ENCODE data around the gene TMEM59L. TPM values are rescaled to one million over a fixed set of nuclear protein-coding genes. Genes with fewer than 3 reads are reported as not detected.

Gene TMEM59L
- under 0.01 and 0.10 TPM in 2 replicates for total RNA-seq

GRCh38 chr19:18612772-18613588 is at the start of gene TMEM59L:
TMEM59L (plus strand) TSS chr19:18612870; CDS start chr19:18612959, 89 bp downstream.

DNA sequence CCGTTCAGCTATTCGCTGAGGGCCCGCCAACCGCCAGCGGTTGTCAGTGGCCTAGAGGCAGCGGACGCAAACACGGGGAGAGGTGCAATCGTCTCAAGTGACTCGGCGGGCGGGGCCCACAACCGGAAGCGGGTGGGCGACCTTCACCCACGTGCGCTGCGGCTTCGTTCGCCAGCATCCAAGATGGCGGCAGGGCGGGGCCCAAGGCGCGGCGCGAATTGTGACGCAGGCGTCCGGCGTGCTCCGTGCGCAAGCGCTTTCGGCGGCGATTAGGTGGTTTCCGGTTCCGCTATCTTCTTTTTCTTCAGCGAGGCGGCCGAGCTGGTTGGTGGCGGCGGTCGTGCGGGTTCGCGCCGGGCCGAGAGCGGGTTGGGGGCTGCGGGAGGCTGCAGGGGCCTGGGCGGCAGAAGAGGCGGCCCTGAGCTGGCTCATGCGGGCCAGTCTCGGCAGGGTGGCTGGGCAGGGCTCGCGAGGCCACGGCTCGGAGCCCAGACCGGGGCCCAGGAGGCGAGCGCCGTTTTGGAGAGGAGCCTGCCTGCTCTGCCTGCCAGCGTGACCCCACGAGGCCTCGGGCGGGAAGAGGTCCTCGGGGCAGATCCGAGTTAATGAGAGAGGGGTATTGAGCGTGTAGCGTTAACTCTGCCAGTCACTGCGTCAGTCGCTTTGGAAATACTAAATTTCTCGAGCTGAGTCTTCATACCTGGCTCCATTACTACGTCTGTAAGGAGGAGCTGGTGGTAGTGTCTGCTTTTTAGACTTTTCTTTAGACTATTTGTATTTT is 40.9 kb upstream of the TMEM59L start, which contains the start of gene UBA52:
Gene UBA52, plus strand, starts transcription at position 294 of the 781 bp plus-strand sequence. CDS start 1,444 bp downstream, outside the sequence.

GRCh38 chr19:18588611-18589379 is 23.9 kb upstream of the TMEM59L start, which contains the start of gene REX1BD:
REX1BD (plus strand) TSS chr19:18588798; CDS start chr19:18588802, 4 bp downstream.

DNA sequence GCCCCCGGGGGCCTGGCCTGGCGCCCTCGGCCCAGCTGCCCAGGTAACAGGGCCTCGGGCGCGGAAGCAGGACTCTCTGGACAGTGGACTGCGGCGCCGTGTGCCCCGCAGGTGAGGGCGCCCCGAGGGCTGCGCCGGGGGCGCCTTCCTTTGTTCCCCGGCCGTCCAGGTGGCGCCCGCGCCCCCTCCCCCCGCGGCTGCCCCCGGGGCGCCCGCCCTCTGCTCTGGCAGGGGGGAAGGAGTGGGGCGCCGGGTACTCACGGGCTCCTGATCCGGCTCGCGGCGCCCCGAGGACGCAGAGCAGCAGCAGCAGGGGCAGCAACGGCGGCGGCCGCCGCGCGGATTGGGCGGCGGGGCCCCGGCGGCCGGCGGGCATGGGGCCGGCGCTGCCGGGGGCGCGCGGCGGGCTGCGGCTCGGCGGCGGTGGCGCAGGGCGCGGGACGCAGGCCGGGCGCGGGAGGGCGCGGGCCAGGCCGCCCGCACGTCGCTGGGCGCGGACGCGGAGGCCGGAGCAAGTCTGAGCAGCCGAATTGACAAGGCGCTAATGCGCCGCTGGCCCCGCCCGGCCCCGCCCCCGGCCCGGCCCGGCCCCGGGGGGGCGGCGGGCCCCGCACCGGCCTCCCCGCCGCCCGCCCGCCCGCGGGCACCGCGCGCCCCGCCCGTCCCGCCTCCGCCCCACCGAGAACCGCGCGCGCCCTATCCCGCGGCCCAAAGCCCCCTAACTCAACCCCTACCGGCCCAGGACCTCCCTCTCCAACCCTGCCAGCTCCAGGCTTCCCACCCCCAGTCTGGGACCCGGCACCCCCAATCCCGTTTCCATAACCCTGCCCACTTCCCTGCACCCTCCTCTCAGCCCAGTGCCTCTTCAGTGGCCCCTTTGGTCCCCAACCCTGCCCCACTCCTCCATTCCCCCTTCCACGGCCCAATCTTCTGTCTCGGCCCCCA is 6.1 kb upstream of the TMEM59L start, which contains the start of gene CRLF1:
Gene CRLF1, minus strand, starts transcription at position 519 of the 945 bp plus-strand sequence. Its CDS starts 143 bp downstream, at position 376.

GRCh38 chr19:18636969-18637629 is 24.4 kb downstream of the TMEM59L start, which contains the start of gene KLHL26:
KLHL26 (plus strand) TSS chr19:18637028; CDS start chr19:18637055, 27 bp downstream.

Small RNA genes lying within 50 kb of the gene (small RNA-seq; reads per million reads assigned to genes)
- gene RN7SL155P, result not detected

Other genes starting within 250 kb of the TMEM59L start
- gene GDF15, start 226.7 kb upstream of the TMEM59L start, total RNA-seq, result 87.0 and 159 TPM in 2 replicates
- not detected in 2 replicates for gene LRRC25, start 215.2 kb upstream of the TMEM59L start, total RNA-seq
- gene SSBP4, start 193.5 kb upstream of the TMEM59L start, total RNA-seq, result 93.7 and 138 TPM in 2 replicates
- gene ISYNA1, start 174.7 kb upstream of the TMEM59L start, total RNA-seq, result 26.7 and 47.4 TPM in 2 replicates
- gene ELL, start 90.8 kb upstream of the TMEM59L start, total RNA-seq, result 18.0 and 19.9 TPM in 2 replicates
- 150 and 249 TPM in 2 replicates for gene FKBP8, start 69.3 kb upstream of the TMEM59L start, total RNA-seq
- 123 and 137 TPM in 2 replicates for gene KXD1, start 55.0 kb upstream of the TMEM59L start, total RNA-seq
- gene UBA52, start 41.0 kb upstream of the TMEM59L start, total RNA-seq, result 813 and 914 TPM in 2 replicates
- 53.1 and 59.8 TPM in 2 replicates for gene REX1BD, start 24.1 kb upstream of the TMEM59L start, total RNA-seq
- 0.48 and 0.98 TPM in 2 replicates for gene CRLF1, start 6.1 kb upstream of the TMEM59L start, total RNA-seq
- 3.2 and 5.2 TPM in 2 replicates for gene KLHL26, start 24.2 kb downstream of the TMEM59L start, total RNA-seq
- 2.1 and 3.6 TPM in 2 replicates for gene CRTC1, start 70.8 kb downstream of the TMEM59L start, total RNA-seq
- not detected in 2 replicates for gene COMP, start 178.4 kb downstream of the TMEM59L start, total RNA-seq
- gene UPF1, start 219.1 kb downstream of the TMEM59L start, total RNA-seq, result 67.4 and 74.1 TPM in 2 replicates

Measured in vein endothelial cell (primary cell).